GM19025 (cell line): ENCODE results near the gene RICTOR.

Source experiments
- ATAC-seq: cut with Tn5 transposase; IDR thresholded peaks from one replicate; pipeline ENCODE4 v1.9.1; 2021; ENCODE audit warnings: mild to moderate bottlenecking, low read depth, moderate library complexity; ENCODE audit not compliant: unreplicated experiment

The RICTOR gene

GRCh38 chr5:38906503-38906902 is 167.7 kb downstream of the RICTOR start:
- no peak for ATAC-seq

- no peak for ATAC-seq
These were observed 168.7 kb downstream of the RICTOR start for GRCh38 chr5:38905516-38905915.

GRCh38 chr5:38899936-38900335 is 174.3 kb downstream of the RICTOR start:
- ATAC-seq: no peak

GRCh38 chr5:38896760-38897159 is 177.4 kb downstream of the RICTOR start:
- no peak for ATAC-seq

GRCh38 chr5:38892363-38892762 is 181.8 kb downstream of the RICTOR start:
- no peak for ATAC-seq

GRCh38 chr5:38891563-38891962 is 182.6 kb downstream of the RICTOR start:
- no peak for ATAC-seq

GRCh38 chr5:38889424-38889823 is 184.8 kb downstream of the RICTOR start:
- no peak for ATAC-seq

- ATAC-seq: no peak
These were observed 186.2 kb downstream of the RICTOR start for GRCh38 chr5:38888041-38888440.
